Tongue (tissue), 2 donors: ENCODE measurements around the gene GDI1. TPM values are rescaled to one million over a fixed set of nuclear protein-coding genes. Genes with fewer than 3 reads are reported as not detected.

ENCODE experiments used
- DNase-seq: peaks from one replicate; pipeline ENCODE4 v3.0.0-alpha.2; 2015
- total RNA-seq: library from RNA; depleted of rRNA; stranded (reverse); fragments of >200 nt; gene quantifications from one replicate; pipeline ENCODE4 v1.2.3, GENCODE V29; 2014

Gene GDI1
- total RNA-seq, 1 donor from 2014 or later = 91.6 TPM

DNA sequence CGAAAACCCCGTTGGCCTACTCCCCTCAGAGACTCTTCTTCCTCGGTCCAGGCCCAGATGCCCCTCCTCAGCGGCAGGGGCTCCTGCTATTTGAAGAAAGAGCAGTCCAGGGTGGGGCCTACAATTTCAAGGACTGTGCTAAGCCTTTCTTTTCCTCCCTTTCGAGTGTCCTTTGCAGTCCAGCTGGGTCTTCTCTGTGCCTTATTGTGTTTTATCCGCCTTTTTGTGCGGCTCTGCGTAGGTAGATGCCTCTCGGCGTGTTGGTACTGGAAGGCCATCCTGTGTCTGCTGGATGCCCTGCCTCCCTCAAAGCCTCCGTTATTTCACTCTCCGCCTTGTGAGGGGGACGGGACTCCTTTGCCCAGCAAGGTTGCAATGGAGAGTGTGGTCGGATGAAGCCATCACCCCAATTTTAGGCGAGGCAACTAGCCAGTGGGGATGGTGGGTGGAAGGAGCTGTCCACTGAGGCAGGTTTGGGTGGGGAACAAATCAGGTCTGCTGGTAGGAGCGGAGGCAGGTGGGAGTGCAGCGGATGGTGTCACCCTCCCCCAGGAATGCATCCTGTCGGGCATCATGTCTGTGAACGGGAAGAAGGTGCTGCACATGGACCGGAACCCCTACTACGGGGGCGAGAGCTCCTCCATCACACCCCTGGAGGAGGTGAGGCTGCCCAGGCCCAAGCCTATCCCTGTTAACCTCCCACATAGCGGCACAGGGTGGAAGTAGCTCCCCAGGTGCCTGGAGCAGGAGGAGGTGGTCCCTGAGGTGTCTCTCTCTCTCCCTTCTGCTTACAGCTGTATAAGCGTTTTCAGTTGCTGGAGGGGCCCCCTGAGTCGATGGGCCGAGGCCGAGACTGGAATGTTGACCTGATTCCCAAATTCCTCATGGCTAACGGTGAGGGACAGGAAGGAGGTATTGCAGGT is 1.3 kb downstream of the GDI1 start:
- no peak for DNase-seq

DNA sequence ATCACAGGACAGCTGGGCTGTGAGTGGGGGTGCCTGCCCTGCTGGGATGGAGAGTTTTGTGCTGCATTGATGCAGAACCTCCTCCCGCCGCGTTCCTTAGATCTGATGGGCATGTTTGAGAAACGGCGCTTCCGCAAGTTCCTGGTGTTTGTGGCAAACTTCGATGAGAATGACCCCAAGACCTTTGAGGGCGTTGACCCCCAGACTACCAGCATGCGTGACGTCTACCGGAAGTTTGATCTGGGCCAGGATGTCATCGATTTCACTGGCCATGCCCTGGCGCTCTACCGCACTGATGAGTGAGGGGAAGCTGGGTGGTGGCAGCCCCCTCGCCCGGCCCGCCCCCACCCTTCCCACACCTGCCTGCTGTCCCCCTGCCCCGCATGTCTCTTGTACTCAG is 2.9 kb downstream of the GDI1 start:
- no peak for DNase-seq

- DNase-seq = no peak
These were observed 3.8 kb downstream of the GDI1 start for GRCh38 chrX:154440623-154441357.

DNA sequence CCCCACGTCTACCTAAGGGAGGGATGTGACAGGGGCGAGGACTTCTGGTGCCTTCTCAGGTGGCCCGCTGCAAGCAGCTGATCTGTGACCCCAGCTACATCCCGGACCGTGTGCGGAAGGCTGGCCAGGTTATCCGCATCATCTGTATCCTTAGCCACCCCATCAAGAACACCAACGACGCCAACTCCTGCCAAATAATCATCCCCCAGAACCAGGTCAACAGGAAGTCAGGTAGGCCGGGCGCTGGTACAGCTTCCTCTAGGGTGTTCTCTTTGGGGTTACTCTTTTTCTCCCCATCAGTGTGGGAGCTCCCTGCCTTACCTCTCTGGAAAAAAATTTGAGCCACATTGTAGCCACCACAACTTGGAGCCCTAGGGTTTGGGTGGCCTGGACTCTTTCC is 4.6 kb downstream of the GDI1 start:
- DNase-seq = no peak

DNA sequence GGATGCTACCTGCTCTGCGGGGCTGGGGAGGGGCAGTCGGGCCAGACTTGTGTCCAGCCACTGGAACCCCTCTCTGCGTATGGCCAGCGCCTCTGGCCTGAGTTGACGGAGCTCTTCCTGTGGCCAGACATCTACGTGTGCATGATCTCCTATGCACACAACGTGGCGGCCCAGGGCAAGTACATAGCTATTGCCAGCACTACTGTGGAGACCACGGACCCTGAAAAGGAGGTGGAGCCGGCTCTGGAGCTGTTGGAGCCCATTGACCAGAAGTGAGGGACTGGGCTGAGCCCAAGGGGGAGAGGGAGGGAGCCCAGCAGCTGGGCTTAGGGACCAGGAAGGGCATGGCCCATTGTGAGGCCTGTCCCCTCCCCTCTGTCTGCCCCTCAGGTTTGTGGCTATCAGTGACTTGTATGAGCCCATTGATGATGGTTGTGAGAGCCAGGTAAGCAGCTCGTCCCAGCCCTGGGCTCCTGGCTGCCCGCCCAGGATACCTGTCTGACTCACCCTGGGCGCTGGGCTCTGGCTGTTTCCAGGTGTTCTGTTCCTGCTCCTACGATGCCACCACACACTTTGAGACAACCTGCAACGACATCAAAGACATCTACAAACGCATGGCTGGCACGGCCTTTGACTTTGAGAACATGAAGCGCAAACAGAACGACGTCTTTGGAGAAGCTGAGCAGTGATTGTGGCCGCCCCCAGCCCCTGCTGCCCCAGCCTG is 5.2 kb downstream of the GDI1 start:
- DNase-seq = no peak

- DNase-seq = no peak
These were observed 6.5 kb downstream of the GDI1 start for GRCh38 chrX:154443479-154443910.

- peak; percentile 86 for DNase-seq
These were observed 7.2 kb downstream of the GDI1 start, which contains the start of gene FAM50A for GRCh38 chrX:154443992-154444754. FAM50A (plus strand) TSS chrX:154444141; CDS start chrX:154444236, 95 bp downstream.

DNA sequence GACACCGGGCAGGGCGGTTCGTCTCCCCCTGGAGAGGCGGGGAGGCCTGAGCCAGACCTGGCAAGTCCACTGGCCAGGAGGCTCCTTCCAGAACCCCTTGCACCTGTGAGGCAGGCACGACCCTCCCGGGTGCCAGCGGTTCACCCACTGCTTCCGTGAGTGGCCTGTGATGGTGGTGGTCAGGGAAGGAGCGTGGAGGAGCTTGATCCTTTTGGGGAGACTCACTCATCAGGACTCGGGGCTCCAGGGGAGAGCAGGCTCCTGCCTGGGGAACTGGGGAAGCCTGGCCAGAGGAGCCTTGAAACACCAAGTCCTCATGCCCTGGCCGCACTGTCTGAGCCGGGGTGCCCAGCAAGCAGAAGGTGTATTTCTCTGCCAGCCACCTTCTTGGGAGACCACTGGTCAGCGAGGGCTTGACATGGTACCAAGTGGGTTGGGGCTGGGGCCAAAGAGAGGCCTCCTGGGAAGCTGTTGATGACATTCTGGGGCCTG is 7.8 kb downstream of the GDI1 start:
- DNase-seq = no peak

DNA sequence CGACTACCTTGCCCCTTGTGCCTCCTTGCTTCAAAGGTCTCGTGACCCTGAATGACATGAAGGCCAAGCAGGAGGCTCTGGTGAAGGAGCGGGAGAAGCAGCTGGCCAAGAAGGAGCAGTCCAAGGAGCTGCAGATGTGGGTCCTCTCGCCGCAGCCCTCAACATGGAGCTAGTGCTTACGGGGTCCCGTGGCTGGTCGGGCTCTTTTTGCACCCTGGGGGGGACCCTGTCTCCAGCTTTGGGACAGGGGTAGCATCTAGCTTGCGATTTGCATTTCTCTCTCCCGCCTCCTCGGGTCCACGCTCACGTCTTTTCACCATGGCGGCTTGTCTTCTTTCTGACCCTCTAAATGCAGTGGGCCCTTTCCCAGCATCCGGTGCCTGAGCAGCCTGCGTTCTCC is 8.8 kb downstream of the GDI1 start:
- DNase-seq = no peak

DNA sequence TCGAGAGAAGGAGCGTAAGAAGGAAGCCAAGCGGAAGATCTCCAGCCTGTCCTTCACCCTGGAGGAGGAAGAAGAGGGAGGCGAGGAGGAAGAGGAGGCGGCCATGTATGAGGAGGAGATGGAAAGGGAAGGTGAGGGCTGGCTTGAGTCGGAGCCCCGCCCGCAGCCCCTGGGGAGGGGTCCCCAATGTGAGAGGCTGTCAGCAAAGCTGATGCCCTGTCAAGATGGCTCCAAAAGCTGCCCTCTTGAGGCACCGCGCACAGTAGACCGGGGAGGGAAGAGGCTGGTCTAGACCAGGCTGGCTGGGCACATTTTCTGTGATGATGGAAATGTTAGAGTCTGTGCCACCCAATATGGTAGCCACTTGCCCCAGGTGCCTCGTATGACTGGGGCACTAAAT is 9.5 kb downstream of the GDI1 start:
- no peak for DNase-seq

DNA sequence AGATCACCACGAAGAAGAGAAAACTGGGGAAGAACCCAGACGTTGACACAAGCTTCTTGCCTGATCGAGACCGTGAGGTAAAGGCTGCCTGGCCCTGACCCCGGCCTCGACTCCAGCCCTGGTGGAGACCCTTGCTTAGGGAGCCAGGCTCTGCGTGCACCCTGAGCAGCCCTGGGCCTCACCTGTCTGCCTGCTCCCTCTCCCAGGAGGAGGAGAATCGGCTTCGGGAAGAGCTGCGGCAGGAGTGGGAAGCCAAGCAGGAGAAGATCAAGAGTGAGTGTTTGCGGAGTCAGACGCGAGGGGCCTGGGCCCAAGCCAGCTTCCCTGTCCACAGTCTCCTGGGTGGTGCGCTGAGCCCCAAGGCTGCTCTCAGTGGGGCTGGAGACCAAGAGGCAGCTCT is 11.5 kb downstream of the GDI1 start:
- DNase-seq = no peak

GRCh38 chrX:154449618-154450017 is 12.7 kb downstream of the GDI1 start:
- no peak for DNase-seq

- DNase-seq = no peak
These were observed 13.4 kb downstream of the GDI1 start for GRCh38 chrX:154450312-154450711.

DNA sequence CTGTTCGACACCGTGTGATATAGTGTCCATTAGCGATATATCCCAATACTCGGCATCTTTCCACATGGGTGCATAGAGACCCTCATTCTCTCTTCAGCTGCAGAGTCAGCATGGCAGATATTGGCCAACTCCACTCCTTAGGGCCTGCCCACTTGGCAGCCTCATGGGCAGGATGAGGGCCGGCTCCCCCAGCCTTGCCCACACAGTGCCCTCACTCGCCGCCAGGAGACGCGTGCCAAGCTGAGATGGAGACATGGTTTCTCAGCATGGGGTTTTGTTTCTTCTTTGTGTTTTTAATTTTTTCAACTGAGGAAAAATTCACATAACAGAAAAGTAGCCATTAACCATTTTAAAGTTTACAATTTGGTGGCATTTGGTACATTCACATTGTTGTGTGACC is 15.9 kb downstream of the GDI1 start:
- no peak for DNase-seq

DNA sequence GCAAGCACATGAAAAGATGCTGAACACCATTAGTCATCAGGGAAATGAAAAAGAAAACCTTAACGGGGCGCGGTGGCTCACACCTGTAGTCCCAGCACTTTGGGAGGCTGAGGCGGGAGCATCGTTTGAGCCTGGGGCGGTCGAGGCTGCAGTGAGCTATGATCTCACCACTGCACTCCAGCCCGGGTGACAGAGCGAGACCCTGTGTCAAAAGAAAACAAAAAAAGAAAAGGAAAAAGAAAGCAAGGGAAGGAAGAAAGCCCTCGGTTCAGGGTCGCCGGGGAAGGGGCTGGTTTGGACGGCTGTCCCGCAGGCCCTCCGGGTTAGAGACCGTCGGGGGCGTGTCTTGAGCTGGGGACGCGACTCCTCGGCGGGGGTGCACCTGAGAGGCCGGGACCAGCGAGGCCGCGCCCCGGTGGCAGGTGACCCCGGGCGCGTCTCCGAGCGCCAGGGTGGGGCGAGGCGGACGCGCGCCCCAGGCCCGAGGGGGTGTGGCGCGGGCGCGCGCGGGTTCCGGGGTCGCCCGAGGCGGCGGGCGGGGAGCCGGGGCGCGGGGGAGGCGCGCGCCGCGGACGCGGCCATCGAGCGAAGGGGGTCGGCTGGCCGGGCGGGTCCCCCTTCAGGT is 20.6 kb downstream of the GDI1 start:
- peak; percentile 32 for DNase-seq

- peak; percentile 64 for DNase-seq
These were observed 21.4 kb downstream of the GDI1 start, which contains the start of gene PLXNA3 for GRCh38 chrX:154458116-154458953. PLXNA3 (plus strand) TSS chrX:154458281; CDS start chrX:154460184, 1,903 bp downstream.

DNA sequence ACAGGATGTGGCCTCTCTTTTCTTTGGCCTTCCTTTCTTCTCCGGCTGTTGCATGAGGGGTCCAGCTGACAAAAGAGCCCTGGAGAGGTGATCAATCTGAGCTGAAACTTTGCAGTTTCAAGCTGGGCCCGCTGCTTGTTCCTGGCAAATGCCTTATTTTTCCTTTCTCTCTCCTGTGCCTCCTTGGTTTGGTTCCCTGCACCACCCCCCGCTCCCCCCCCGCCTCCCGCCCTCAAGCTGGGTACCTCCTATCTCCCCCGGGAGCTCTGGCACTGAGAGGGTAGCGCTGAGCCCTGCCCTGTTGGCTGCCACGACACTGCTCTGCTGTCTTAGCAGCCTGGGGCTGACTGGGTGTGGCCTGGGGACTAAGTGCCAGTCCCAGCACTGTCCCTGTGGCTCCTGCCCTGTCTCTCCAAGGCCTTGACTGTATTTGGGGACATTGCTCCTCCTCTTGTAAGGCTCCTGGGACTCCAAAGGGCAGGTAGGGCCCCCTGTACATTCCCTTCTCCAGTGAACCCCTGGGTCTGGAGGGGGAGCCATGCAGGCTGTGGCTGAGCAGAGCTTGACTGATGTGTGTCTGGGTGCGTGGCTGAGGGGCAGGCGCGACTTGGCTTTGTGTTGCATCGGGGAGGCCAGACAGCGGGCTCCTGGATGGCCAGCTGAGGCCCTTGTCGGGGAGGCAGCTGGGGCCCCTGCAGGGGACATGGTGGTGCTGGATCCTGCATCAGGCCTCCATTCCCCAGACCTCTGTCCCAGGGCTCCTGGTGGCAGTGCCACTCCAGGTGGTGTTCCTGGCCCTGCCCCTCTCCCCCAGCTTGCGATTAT is 22.2 kb downstream of the GDI1 start:
- peak; percentile 36 for DNase-seq

DNA sequence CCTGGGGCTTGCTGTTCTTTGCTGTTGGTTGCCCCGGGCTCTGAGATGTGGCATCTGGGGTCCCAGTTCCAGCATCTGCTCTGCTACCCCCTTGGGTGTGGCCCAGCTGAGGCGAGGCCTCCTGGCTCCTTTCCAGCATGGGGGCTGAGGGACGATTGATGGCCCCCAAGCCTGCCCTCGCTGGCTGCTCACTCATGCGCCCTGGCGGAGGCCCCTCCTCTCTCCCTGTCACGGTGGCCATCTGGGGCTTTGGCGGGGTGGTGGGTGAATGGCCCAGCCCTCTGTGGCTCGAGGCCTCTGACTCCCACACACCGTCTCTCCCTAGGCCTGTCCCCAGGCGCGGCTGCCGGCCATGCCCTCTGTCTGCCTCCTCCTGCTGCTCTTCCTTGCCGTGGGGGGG is 22.9 kb downstream of the GDI1 start:
- DNase-seq = no peak

GRCh38 chrX:154460326-154460725 is 23.4 kb downstream of the GDI1 start:
- no peak for DNase-seq
